ENCODE measurements around the gene HTR3A.

HTR3A gene

DNA sequence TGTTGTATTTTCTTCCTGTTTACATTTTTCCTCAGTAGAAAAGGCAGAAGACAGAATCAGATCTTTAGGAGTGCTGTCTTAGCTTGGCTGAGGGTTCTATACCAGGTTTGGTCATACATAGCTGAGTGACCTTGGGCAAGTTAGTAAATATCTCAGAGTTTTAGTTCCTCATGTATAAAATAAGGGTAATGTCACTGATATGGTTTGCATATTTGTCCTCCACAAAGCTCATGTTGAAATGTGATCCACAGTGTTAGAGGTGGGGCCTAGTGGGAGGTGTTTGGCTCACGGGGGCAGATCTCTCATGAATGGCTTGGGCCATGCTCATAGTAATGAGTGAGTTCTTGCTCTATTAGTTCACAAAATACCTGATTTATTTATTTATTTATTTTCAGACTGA, 7.5 kb upstream of the HTR3A start:
- H3K79me2 ChIP-seq (ENCODE audit: insufficient read depth, low read length): no peaks in the 10 kb centered on the region
- H3K9me3 ChIP-seq (ENCODE audit: insufficient read depth, low read length): no peaks in the 10 kb centered on the region
- H3K27ac ChIP-seq (ENCODE audit: low read depth, low read length): no peak overlapping the region
- no peak overlapping the region for H3K9ac ChIP-seq (ENCODE audit: low read length)
- TF ChIP-seq EZH2phosphoT487 (conservative IDR thresholded peaks at IDR 0.05; ENCODE audit: low read length): no peak
- TF ChIP-seq, protein P1, sequence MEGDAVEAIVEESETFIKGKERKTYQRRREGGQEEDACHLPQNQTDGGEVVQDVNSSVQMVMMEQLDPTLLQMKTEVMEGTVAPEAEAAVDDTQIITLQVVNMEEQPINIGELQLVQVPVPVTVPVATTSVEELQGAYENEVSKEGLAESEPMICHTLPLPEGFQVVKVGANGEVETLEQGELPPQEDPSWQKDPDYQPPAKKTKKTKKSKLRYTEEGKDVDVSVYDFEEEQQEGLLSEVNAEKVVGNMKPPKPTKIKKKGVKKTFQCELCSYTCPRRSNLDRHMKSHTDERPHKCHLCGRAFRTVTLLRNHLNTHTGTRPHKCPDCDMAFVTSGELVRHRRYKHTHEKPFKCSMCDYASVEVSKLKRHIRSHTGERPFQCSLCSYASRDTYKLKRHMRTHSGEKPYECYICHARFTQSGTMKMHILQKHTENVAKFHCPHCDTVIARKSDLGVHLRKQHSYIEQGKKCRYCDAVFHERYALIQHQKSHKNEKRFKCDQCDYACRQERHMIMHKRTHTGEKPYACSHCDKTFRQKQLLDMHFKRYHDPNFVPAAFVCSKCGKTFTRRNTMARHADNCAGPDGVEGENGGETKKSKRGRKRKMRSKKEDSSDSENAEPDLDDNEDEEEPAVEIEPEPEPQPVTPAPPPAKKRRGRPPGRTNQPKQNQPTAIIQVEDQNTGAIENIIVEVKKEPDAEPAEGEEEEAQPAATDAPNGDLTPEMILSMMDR (IDR thresholded peaks at IDR 0.05; ENCODE audit: insufficient read depth, low read length, poor library complexity, severe bottlenecking): no peak
- H3K27me3 ChIP-seq (ENCODE audit: low read length): no peaks in the 10 kb centered on the region
- H3K4me3 ChIP-seq (ENCODE audit: insufficient read depth, low read length, poor library complexity, severe bottlenecking): no peak overlapping the region
- no peaks in the 10 kb centered on the region for H3K36me3 ChIP-seq (ENCODE audit: low read length)
- no peaks in the 10 kb centered on the region for H4K20me1 ChIP-seq (ENCODE audit: low read depth, low read length)
- H2AFZ ChIP-seq (ENCODE audit: low read depth, low read length, severe bottlenecking): no peak overlapping the region
- no peak overlapping the region for H3K4me2 ChIP-seq (ENCODE audit: low read depth, low read length, poor library complexity, severe bottlenecking)
- H3F3A ChIP-seq (ENCODE audit: insufficient read depth): no peaks in the 10 kb centered on the region
- no peaks in the 10 kb centered on the region for H3K9me2 ChIP-seq (replicated peaks; ENCODE audit: insufficient read depth, low read length)

DNA sequence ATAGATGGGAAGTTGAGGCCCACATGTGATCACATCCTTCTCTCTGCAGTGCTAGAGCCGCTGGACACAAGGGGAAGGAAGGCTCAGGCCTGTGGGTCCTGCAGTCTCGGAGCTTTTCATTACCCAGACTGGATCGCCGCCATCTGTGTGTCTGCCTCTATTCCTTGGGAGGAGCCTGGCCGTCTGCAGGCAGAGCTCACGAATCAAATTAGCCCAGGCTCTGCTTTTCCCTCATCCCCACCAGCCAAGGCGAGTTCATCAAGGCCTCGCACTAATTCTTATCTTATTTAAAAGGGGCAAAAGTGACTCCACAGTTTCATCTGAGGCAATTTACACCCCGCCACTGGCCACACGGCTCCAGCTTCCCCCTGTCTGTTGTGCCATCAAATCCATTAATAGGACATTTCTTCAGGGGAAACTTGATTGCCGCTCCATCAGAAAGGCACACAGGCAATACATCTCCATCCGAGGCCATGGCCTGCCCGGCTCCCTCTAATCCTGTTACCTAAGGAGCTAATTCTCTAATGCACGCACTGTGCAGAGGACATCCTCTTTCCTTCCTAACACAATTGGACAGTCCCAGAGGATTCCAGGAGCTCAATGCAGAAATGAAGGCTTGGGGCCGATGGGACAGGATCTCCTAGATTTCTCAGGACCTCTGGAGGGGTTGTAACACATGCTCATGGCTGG, 3.3 kb upstream of the HTR3A start:
- H3K27me3 ChIP-seq (ENCODE audit: low read length): no peaks in the 10 kb centered on the region
- no peak overlapping the region for H2AFZ ChIP-seq (ENCODE audit: low read depth, low read length, severe bottlenecking)
- TF ChIP-seq EZH2phosphoT487 (conservative IDR thresholded peaks at IDR 0.05; ENCODE audit: low read length): no peak
- TF ChIP-seq, protein P1 (IDR thresholded peaks at IDR 0.05; ENCODE audit: insufficient read depth, low read length, poor library complexity, severe bottlenecking): no peak
- no peaks in the 10 kb centered on the region for H3F3A ChIP-seq (ENCODE audit: insufficient read depth)
- H3K4me3 ChIP-seq (ENCODE audit: insufficient read depth, low read length, poor library complexity, severe bottlenecking): no peak overlapping the region
- no peak overlapping the region for H3K9ac ChIP-seq (ENCODE audit: low read length)
- no peak overlapping the region for H3K4me2 ChIP-seq (ENCODE audit: low read depth, low read length, poor library complexity, severe bottlenecking)
- H3K27ac ChIP-seq (ENCODE audit: low read depth, low read length): no peak overlapping the region
- no peaks in the 10 kb centered on the region for H3K79me2 ChIP-seq (ENCODE audit: insufficient read depth, low read length)
- no peaks in the 10 kb centered on the region for H4K20me1 ChIP-seq (ENCODE audit: low read depth, low read length)
- H3K9me2 ChIP-seq (replicated peaks; ENCODE audit: insufficient read depth, low read length): no peaks in the 10 kb centered on the region
- no peaks in the 10 kb centered on the region for H3K9me3 ChIP-seq (ENCODE audit: insufficient read depth, low read length)
- no peaks in the 10 kb centered on the region for H3K36me3 ChIP-seq (ENCODE audit: low read length)

DNA sequence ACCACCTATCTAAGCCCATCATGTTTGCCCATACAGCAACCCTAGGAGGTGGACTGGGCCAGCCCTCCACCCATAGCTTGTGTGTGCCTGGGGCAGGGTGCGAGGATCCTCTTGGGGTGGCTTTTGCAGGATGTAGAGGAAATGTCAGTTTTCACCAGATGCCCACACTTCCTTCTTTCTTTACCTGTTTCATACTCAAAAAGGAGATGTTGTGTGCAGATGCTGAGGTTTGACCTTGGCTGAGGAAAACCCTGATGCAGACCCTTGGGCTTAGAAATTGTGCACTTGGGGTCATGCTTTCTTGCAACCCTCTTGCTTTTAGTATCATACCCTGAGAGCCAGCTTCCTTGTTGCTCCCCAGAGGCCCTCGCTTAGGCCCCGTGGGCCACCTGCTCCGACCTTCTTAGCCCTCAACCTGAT, 2.2 kb downstream of the HTR3A start:
- Histone ChIP-seq H3K9ac (ENCODE audit: low read length) (peak overlapping the region; percentile 23; the same call in 1 of the 2 replicates), H3K79me2 (ENCODE audit: insufficient read depth, low read length) (no peaks in the 10 kb centered on the region), H4K20me1 (ENCODE audit: low read depth, low read length) (no peaks in the 10 kb centered on the region), H3K27me3 (ENCODE audit: low read length) (no peaks in the 10 kb centered on the region), H3F3A (ENCODE audit: insufficient read depth) (peaks cover 5% of the 10 kb centered on the region), H3K9me2 (replicated peaks; ENCODE audit: insufficient read depth, low read length) (no peaks in the 10 kb centered on the region), H2AFZ (ENCODE audit: low read depth, low read length, severe bottlenecking) (no peak overlapping the region), H3K9me3 (ENCODE audit: insufficient read depth, low read length) (no peaks in the 10 kb centered on the region), H3K27ac (ENCODE audit: low read depth, low read length) (peak overlapping the region; percentile 86), H3K4me3 (ENCODE audit: insufficient read depth, low read length, poor library complexity, severe bottlenecking) (no peak overlapping the region), H3K4me2 (ENCODE audit: low read depth, low read length, poor library complexity, severe bottlenecking) (peak overlapping the region; percentile 49), H3K36me3 (ENCODE audit: low read length) (no peaks in the 10 kb centered on the region)
- TF ChIP-seq, protein P1 (IDR thresholded peaks at IDR 0.05; ENCODE audit: insufficient read depth, low read length, poor library complexity, severe bottlenecking): no peak
- TF ChIP-seq EZH2phosphoT487 (conservative IDR thresholded peaks at IDR 0.05; ENCODE audit: low read length): no peak

Measured in SU-DHL-6 (cell line).